Endothelial cell of hepatic sinusoid (primary cell): ENCODE data around the gene SFXN2.

Source experiments
- in situ Hi-C: cut with HindIII; loops from 2 replicates; pipeline ENCODE4 v1.10.0; 2017; ENCODE audit warnings: low sequenced_read_pairs

The SFXN2 gene

DNA sequence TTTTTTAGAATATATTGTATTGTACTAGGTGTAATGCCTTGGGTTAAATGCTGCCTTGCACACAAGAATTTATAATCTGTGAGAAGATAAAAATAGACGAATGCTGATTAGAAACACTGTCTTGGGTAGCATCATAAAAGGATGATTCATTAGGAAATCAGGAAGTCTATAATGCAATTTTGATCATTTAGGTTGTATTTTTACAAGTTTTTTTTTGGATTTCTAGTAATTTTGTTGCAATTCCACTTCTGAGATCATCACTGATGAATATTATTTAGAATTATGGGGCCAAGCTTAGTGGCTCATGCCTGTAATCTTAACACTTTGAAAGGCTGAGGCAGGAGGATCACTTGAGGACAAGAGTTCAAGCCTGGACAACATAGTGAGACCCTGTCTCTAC lies 58.9 kb downstream of the SFXN2 start:
- in situ Hi-C loops, result no loop called here

DNA sequence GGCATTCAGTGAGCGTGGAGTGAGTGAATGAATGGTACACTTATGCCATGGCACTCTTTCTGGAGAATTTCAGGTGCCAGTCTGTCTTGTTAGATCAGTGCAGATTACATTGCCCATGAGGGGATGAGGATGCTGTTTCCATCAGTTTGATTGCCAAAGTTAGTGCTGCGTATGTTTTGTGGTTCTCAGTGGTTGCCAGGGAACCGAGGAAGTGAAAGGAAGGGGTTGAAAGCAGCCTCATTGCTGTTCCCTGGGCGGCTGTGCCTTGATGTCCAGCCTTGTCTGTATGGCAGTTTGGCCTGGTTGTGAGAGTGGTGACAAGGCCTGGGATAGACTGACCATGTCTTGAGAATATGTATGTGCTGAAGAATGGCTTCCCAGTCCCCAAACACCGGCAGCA lies 59.5 kb downstream of the SFXN2 start:
- in situ Hi-C loops, result no loop called here

DNA sequence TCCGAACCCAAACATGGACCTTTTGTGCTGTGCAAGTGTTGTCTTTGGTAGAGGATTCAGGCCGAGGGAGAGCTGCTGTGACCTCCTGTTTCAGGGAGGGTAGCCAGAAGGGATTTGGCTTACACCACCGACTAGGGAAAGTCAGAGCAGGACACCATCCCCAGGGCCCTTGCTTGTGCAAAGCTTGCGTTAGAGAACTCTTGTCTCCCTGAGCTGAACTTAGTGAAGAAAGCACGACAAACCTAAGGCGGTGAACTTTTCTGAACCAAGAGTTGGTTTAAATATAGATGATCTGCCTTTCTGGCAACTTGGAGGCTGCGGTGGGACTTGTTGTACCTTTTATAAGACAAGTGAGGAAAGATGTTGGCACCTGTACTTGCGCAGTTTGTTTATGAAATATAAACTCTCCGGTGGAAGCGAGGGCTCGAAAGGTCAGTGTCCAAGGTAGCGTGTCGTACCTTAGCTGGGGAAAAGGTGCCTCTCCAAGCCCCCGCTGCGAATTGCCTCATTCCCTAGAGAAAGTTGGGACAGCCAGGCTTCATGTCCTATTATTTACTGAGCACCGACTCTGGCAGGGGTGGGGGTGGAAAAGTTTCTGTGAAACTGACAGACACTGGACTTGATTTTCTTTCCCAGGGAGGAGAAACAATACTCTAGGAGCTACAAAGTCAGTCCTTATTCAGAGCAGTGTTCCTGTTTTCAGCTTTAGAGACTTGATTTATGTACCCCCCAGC lies 60.9 kb downstream of the SFXN2 start:
- in situ Hi-C loops, result no loop called here

DNA sequence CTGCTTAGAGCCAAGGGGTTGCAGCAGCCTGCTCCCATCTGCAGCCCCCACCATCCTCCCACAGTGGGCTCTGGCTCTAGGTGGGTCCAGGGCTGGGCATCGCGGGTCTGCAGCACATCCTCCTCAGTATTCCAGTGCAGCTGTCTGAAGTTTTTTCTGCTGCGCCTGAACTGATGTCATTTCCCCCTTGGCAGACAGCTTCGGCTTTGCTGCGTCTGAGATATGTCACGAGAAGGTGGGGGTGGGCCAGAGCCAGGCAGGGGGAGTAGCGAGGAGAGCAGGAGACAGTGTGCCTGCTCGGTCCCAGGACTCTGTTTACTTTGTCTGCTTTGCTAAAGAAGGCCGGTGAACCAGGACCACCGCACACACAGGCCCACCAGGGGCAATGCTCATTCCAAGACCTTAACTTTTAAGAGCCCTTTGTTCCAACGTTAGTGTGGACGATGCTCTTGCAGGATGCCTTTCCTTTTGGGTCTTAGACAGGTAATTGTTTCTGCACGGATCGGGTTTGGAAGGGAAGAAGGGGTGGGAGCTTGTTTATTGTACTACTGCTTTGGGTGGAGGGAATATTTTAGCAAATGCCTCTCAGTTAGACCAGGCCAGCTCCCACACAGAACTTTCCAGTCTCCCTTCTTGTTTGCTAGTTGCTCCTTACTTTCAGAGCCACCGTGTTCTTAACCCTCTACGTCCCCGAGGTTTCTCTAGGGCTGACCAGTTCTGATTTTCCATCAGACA lies 61.7 kb downstream of the SFXN2 start:
- in situ Hi-C loops, result no loop called here

DNA sequence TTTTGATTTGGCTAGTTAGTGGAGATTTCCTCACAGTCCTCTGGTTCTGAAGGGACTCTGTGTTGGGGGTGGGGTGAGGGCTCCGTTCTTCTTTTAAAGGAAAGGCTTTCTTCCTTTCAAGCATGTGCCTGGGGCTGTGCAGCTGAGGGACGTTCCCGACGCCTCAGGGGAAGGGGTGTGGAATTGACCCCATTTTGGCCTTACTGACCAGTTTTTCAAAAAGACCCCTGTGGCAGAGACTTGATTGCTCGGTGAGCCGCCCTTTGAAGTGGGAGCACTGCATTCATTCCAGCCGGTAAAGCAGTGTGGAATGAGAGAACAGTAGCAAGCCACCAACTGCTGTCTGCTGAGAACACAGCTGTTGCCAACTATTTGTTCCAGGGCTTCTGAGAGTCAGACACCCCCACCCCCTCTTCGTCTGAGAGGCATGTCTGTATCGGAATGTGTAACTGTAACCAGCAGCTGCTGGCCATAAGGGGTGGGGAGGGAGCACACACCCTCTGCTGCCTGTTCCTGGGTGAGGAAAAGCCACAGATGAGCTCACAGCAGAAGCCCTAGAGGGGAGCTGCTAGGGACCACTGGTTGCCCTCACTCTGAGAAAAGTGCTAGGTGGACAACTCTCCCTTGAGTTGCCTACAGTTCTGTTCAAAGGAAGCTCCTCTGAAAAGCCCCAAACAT lies 62.5 kb downstream of the SFXN2 start:
- in situ Hi-C loops, result no loop called here

DNA sequence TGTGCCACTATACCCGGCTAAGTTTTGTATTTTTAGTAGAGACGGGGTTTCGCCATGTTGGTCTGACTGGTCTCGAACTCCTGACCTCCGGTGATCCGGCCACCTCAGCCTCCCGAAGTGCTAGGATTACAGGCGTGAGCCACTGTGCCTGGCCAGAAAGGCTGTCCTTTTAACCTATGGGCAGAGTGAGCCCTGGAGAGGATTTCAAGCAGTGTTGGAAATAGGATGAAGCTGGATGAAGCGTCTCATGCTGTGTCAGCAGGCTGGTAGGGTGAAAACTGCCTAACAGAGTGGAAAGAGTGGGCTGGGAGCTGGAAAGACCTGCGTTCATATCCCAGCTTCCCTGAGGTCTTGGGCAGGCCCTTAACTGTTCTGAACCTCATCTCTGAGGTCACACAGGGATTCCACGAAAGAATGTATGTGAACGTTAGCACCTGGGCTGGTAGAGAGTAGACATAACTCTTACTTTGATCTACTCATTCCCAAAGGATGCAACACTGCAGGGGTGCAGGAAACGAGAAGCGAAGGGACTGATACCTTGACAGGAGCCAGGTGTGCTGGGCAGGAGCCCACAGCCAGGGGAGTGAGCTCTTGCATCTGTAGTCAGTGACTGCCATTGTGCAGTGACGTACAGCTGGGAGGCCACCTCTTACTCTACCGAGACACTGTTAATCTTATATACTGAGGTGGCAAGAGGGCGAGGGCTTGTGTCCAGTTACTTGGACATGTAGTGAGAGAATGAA lies 63.4 kb downstream of the SFXN2 start:
- in situ Hi-C loops, result no loop called here

DNA sequence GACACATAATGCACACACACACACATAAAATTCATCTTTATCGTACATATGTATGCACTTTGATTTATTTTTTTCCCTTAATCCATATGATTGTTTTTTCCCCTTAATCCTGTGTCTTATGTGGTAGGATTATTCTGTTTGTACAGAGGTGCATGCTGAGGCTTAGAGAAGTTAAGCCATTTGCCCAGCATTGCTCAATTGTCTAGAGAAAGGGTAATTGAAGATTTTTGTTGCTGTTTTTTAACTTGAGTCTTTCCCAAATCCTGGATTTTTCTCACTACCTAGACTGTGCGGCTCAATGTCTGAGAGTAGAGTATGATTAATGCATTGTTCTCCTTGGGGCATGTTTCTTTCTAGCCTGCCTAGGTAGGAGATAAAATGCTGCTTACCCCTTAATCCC lies 64.3 kb downstream of the SFXN2 start:
- in situ Hi-C loops, result no loop called here

DNA sequence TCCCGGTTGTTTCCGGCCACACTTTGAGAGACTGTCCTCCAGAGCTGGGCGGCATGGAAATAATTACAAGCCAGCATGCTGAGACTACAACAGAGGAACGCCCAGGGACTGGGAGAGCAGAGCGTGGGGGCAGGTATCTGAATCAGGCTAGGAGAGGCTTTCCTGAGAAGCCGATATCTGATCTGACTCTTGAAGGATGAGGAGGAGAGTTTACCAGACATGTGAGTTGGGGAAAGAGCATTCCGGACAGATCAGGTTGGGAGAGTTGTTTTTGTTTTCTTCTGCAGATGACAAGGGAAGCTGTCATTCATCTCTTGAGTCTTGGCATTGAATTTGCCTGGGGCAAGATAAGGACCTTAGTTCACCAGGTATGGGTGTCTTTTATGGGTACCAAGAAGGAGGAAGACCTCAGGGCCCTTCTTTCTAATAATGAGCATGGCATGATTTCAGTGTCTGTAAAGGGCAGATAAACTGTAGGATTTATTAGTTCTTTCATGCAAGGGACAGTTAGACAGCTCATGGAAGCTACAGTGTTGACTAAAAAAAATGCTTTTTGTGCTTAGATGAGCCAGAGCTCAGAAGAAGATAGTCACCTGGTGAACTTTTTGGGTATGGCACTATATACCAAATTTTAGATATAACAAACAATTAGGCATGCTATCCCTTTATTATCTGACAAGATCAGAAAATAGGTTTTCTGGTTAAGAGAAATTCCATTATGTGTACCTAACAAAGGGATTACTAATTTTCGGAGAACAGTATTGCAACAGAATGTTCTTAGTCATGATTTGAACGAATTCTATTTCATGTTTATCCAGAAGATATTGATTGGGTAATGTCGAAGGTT lies 65.5 kb downstream of the SFXN2 start:
- in situ Hi-C loops, result no loop called here

DNA sequence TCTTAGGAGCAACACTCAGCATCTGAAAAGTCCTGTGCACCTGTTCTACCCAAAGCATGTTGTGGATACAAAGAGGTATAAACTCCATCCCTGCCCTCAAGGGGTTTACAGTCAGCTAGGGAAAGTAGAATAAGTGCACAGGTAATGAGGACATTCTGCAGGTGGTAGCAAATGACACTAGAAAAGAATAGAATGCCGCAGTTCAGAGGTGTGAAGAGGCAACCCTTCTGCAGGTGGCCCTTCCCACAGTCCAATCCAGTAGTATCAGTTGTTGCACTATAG lies 66.0 kb downstream of the SFXN2 start:
- in situ Hi-C loops, result no loop called here

DNA sequence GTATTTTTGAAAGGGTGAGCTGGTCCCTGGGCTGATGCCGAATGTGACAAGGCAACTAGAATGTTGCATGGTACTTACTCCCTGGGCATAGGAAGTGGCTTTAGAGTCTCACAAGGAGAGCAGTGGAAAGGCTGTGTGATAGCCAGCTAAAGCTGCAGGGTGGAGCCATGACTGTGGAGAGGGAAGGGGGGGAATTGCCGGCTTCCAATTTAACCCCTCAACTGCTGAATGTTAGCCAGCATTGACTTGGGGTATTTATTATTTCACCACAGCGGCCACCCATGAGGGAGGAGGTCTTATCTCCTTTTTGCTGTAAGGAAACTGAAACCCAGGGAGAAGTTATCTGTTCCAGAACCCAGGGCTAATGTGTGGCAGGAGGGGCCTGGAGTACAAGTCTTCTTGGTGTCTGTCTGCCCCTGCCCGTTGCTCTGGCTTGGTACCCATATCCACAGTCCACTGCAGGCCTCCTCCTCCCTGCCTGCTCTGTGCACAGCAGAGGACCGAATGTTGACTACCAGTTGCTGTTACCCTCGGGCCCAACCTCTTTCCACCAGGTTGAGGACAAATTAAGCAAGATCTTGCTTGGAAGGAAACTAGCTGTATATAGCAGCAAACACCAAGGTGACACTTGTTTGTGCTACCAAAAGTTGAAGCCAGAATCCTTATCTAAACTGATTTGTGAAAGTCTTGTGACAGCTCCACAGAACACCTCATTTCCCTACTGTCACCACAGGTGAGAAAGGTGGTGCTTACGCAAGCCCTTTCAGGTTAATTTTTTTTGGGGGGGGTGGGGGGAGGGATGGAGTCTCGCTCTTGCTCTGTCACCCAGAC lies 66.9 kb downstream of the SFXN2 start:
- in situ Hi-C loops, result no loop called here

DNA sequence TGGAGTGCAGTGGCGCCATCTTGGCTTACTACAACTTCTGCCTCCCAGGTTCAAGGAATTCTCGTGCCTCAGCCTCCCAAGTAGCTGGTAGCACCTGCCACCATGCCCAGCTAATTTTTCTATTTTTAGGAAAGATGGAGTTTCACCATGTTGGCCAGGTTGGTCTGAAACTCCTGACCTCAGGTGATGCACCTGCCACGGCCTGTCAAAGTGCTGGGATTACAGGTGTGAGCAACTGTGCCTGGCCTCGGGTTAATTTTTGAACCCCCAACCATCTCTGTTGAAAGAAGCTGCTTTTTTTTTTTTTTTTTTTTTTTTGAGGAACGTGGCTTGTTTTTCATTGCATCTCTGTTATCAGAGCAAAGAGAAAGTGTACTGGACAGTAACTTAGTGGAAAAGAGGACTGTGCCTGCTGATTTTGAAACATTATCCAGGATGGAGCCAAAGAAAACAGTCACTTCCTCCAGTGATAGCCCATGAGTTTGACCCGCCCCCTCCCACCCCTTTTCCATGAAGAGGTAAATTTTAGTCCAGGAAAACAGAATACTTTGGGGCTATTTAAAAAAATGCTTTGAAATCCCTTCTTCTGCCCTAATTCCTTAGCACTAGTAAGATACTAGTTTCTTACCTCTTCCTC lies 67.6 kb downstream of the SFXN2 start:
- in situ Hi-C loops, result no loop called here

DNA sequence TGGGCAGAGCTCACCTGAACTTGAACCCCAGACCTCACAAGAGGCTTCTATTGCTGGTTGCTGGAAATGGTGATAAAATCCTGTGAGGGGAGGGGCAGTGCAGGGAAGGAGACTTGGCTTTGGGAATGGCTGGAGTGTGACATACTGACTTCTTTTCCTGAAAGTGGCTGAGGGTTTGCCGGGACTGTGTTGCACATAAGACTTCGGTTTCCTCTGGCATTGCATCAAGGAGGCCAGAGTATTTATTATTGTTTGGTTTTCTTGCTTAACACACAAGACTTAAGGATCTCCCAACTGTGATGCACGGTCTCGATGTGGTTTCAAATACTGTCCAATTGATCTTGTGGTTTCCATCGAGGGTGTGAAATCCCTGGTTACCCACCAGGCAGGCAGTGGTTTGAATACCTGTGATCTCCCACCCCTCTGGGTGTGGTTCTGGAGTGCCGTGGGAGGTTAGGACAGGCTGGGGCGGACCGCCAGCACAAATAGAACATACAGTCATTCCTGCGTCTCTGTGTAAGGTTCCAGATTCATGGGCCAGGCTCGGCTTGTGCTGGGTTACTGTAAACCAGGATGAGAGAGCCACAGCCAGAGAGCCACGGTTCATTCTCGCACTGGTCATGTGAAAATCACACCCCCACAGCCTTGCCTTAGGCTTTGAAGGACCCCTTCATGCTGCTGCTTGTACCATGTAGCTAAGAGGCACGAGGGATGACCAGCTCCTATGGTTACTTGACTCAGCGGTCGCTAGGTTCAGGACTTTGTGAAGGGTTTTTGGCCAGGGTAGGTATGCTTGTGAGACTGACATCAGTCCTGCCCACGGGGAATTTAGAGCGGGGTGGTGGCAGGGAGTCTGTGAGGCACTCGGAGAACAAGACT lies 68.5 kb downstream of the SFXN2 start:
- in situ Hi-C loops, result no loop called here

DNA sequence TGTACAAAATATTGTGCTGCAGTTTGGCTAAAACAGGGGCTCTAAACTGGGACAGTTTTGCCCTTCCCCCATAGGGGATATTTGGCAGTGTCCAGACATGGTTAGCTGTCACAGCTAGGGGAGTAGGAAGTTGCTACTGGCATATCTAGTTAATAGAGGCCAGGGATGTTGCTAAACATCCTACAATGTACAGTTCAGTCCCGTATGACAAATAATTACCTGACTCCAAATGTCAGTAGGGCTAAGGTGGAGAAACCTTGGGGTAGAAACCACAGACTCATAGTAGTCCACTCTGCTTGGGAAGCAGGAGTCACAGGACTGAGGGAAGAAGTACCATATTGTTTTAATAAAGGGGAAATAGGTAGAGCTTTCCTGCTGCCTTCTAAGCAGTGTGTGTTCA lies 69.1 kb downstream of the SFXN2 start:
- in situ Hi-C loops, result no loop called here

DNA sequence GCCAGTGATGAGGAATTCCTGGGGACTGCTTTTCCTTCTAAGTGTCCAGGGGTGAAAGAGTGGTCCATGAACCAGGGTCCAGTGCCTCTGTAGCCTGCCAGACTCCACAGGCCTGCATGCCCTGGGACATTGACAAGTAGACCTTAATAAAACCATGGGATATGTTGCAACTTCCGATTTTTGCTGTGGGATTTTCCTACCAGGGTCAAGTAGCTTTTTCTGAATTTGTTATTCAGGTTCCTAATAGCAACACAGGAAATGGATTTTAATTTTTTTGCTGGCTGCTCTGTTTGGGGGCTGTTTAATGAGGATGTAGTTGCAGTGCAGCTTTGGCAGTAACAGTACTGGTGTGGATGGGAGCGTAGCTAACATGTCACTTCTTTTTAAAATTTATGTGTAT lies 71.4 kb downstream of the SFXN2 start:
- in situ Hi-C loops, result no loop called here

DNA sequence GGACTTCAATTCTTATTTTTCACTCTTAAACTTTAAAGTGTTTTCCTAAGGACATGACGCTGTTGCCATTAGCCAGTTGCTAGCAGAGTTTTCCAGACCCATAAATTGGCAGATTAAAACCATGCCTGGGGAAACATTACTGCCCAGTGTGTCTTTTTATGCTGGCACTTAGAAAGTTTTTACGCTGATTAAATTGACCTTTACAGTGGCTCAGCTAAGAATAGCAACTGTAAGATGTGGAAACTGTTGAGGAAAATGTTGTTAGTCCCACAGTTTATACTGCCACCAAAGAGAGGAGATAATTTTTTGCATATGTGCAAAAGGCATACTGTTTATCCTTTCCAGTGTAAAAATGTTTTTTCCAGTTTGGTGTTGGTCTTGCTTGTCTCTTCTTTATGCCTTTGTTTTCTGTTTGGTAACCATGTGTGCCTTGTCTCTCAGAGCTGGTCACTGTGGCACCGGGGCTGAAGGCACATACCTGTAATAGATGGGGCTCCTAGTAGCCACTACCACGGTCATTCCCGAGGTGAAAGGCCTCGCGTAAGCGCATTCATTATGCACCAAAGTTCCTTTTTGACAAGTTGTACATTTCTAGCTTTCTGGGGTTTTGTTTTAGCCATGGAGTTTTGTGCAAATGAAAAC lies 77.4 kb downstream of the SFXN2 start:
- in situ Hi-C loops, result no loop called here
